ENCODE data around the gene LAIR1. TPM values are rescaled to one million over a fixed set of nuclear protein-coding genes. Genes with fewer than 3 reads are reported as not detected.
"Not testable (repeated sequence)": the region's sequence is repeated elsewhere in the genome, so short reads cannot be mapped to it uniquely, and the experiment has no call there.

LAIR1 gene
- total RNA-seq, 3 donors from 2014 or later (not counting 1 experiment from before 2014, with no cell fraction given) = 117 to 163 (median 156) TPM

DNA sequence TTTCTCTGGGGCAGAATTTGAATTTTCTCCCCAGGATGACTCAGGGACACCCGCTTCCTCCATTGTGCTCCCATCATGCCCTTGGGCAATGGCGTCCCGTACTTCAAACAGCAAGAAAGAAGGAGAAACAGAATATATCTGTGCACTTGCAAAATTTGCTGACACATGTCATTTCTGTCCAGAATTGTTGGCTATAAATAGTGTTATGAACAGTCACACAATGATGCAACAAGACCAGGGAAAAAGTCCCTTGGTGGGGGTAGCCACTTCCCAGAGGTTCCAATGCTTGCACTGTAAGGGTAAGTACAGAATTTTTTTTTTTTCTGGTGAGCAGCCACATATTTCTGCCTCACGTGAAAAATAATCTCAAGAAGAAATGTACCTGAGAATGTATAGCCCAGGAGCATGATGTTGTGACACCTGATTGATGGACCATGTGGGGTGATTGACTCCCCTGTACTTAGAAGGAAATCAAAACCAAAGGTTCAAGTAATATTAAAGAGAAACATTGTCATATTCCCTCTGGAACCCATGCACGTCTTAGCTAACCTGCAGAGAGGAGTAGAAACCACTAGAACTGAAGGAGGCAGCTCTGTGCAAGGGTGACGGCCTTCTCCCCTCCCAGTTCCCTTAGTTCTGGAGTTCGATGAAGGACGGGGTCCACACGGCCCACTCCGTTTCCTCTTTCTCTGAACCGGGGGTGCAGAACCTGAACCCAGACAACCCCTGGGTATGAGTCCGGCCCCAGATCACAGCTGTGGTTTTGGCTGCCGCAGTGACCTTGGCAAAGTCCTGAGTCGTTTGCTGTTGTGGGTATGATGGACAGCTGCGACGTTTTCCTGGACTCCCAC is 9.3 kb upstream of the LAIR1 start:
- H3K4me1 ChIP-seq (ENCODE audit: control insufficient read depth, insufficient read depth, low read length) = peaks cover 69% of the 10 kb centered on the region
- H3K27me3 Mint-ChIP-seq (ENCODE audit: low read depth in 2 of 2) = peaks cover 0 to 3% of the 10 kb centered on the region in 2 donors
- intact Hi-C loops (cut with micrococcal nuclease) = no loop called here

DNA sequence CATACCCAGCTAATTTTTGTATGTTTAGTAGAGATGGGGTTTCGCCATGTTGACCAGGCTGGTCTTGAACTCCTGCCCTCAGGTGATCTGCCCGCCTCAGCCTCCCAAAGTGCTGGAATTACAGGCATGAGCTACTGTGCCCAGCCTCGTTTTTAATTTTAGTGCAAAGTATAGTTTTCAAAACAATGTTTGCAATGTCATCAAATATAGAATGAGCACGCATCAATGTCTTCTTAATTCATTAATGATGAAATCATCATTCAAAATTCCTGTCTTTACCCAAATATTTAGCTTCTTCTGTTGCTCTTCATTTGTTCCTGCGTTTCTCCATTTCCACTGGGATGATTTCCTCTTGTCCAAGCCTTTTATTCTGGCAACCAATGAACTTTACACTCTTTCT is 6.7 kb upstream of the LAIR1 start:
- H3K27me3 ChIP-seq (ENCODE audit: control insufficient read depth, insufficient read depth, low read length); H3K27ac ChIP-seq (ENCODE audit: low read length); H3K4me3 ChIP-seq (ENCODE audit: low read length); ATAC-seq; H3K9me3 ChIP-seq (ENCODE audit: control insufficient read depth, insufficient read depth, low read length); H3K27me3 Mint-ChIP-seq (ENCODE audit: low read depth in 2 of 2); H3K9me3 Mint-ChIP-seq; H3K36me3 Mint-ChIP-seq; DNase-seq; intact Hi-C loops (cut with micrococcal nuclease); H3K36me3 ChIP-seq (ENCODE audit: control insufficient read depth, insufficient read depth, low read length): not testable (repeated sequence)
- WGBS (ENCODE audit: insufficient coverage) = 87% methylated on average over 5 of the region's 5 CpGs
- Mint-ChIP-seq H3K27ac (peak overlapping the region in 1 of 2 donors; percentile 91), H3K4me3 (peak overlapping the region; percentile 40), H3K4me1 (peaks cover 42 to 60% of the 10 kb centered on the region in 2 donors)
- H3K4me1 ChIP-seq (ENCODE audit: control insufficient read depth, insufficient read depth, low read length) = peaks cover 66% of the 10 kb centered on the region

More for the DNA sequence above, 9.3 kb upstream of the LAIR1 start:
- no peak overlapping the region for H3K27ac Mint-ChIP-seq
- H3K9me3 Mint-ChIP-seq = no peaks in the 10 kb centered on the region
- Histone ChIP-seq H3K27me3 (ENCODE audit: control insufficient read depth, insufficient read depth, low read length) (no peaks in the 10 kb centered on the region), H3K4me3 (ENCODE audit: low read length) (no peak overlapping the region), H3K27ac (ENCODE audit: low read length) (no peak overlapping the region), H3K36me3 (ENCODE audit: control insufficient read depth, insufficient read depth, low read length) (no peaks in the 10 kb centered on the region), H3K9me3 (ENCODE audit: control insufficient read depth, insufficient read depth, low read length) (no peaks in the 10 kb centered on the region)
- 73% methylated on average over 12 of the region's 16 CpGs for WGBS (ENCODE audit: insufficient coverage)
- TF ChIP-seq, protein P1, sequence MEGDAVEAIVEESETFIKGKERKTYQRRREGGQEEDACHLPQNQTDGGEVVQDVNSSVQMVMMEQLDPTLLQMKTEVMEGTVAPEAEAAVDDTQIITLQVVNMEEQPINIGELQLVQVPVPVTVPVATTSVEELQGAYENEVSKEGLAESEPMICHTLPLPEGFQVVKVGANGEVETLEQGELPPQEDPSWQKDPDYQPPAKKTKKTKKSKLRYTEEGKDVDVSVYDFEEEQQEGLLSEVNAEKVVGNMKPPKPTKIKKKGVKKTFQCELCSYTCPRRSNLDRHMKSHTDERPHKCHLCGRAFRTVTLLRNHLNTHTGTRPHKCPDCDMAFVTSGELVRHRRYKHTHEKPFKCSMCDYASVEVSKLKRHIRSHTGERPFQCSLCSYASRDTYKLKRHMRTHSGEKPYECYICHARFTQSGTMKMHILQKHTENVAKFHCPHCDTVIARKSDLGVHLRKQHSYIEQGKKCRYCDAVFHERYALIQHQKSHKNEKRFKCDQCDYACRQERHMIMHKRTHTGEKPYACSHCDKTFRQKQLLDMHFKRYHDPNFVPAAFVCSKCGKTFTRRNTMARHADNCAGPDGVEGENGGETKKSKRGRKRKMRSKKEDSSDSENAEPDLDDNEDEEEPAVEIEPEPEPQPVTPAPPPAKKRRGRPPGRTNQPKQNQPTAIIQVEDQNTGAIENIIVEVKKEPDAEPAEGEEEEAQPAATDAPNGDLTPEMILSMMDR (IDR thresholded peaks at IDR 0.05) = no peak
- peaks cover 52 to 62% of the 10 kb centered on the region in 2 donors for H3K4me1 Mint-ChIP-seq
- no peaks in the 10 kb centered on the region for H3K36me3 Mint-ChIP-seq
- DNase-seq (no peak), ATAC-seq (peak in 1 of 3 donors; percentile 42)
- no peak overlapping the region for H3K4me3 Mint-ChIP-seq

DNA sequence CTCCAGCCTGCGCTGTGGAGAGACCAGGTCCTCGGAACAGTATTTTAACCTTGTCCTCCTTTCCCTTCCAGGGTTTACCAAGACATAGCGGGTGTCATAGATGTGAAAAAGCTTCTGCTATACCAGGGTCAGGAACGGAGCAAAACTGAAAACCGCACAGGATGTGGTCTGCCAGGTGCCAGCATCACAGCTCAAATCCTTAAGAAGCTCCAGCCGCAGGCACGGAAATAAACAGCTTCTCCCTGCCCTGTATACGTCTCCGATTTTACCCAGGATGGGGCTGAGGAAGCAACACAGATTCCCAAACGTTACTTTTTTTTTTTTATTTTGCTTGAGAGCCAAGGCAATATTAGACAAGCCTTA is 5.7 kb upstream of the LAIR1 start:
- intact Hi-C loops (cut with micrococcal nuclease) = not testable (repeated sequence)

DNA sequence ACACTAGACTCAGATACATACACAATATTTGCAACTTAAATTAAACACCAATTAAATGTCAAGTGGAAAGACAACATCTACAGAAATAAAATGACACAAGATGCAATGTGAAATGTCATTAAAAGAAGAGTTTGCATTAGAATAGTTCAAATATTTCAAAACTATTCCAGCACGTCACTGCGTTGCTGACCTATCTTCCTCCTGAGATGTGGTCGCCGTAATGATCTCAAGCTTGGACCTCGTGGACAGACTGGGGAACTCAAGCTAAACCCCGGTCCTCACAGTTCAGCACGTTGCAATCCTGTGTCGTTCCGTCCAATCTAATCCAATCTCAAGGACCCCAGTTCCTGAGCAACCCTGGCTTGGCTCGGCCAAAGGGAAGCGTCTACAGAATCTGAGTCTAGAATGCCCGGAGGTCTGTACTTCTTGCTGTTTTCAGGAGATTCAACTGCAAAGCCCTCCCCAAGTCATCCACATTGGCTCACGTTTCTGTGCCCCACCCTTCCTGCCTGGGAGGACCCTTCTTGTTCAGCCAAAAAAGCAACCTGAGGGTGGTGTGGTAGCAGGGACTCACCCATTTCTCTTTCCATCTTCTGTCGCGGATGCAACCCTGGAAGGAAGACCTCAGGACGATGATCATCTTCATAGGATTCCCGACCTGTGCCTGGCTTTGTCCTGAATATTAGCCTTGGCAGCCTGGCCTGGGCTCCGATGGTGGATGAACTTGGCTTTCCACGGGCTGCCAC is 5.1 kb upstream of the LAIR1 start:
- H3K36me3 Mint-ChIP-seq; H3K36me3 ChIP-seq (ENCODE audit: control insufficient read depth, insufficient read depth, low read length); H3K9me3 Mint-ChIP-seq; DNase-seq; H3K27me3 ChIP-seq (ENCODE audit: control insufficient read depth, insufficient read depth, low read length); intact Hi-C loops (cut with micrococcal nuclease); H3K9me3 ChIP-seq (ENCODE audit: control insufficient read depth, insufficient read depth, low read length); H3K27me3 Mint-ChIP-seq (ENCODE audit: low read depth in 2 of 2): not testable (repeated sequence)
- Histone ChIP-seq H3K4me3 (ENCODE audit: low read length) (peak overlapping the region; percentile 48), H3K4me1 (ENCODE audit: control insufficient read depth, insufficient read depth, low read length) (peaks cover 68% of the 10 kb centered on the region), H3K27ac (ENCODE audit: low read length) (peak overlapping the region; percentile 62)
- Mint-ChIP-seq H3K4me3 (peak overlapping the region; percentile 84), H3K4me1 (peaks cover 39 to 66% of the 10 kb centered on the region in 2 donors), H3K27ac (peak overlapping the region; percentile 75 to 91)
- peak in 2 of 3 donors; percentile 17 to 36 for ATAC-seq
- WGBS (ENCODE audit: insufficient coverage) = 0% methylated on average over 5 of the region's 19 CpGs

More for the DNA sequence above, 5.7 kb upstream of the LAIR1 start:
- 0% methylated on average over 8 of the region's 10 CpGs for WGBS (ENCODE audit: insufficient coverage)
- not testable (repeated sequence) for H3K36me3 ChIP-seq (ENCODE audit: control insufficient read depth, insufficient read depth, low read length); H3K27me3 Mint-ChIP-seq (ENCODE audit: low read depth in 2 of 2); H3K27ac ChIP-seq (ENCODE audit: low read length); H3K9me3 Mint-ChIP-seq; H3K27me3 ChIP-seq (ENCODE audit: control insufficient read depth, insufficient read depth, low read length); H3K9me3 ChIP-seq (ENCODE audit: control insufficient read depth, insufficient read depth, low read length); H3K36me3 Mint-ChIP-seq
- H3K4me1 Mint-ChIP-seq = peaks cover 40 to 66% of the 10 kb centered on the region in 2 donors
- ATAC-seq (peak; percentile 68 to 82 (median 69)), DNase-seq (peak; percentile 48 to 81)
- Histone ChIP-seq H3K4me1 (ENCODE audit: control insufficient read depth, insufficient read depth, low read length) (peaks cover 69% of the 10 kb centered on the region), H3K4me3 (ENCODE audit: low read length) (peak overlapping the region; percentile 48)
- H3K27ac Mint-ChIP-seq = peak overlapping the region; percentile 75 to 91
- H3K4me3 Mint-ChIP-seq = peak overlapping the region; percentile 84
